Liver (tissue), 3 donors: ENCODE data around the gene ARHGAP4.

ENCODE experiments used
- ATF3 ChIP-seq: IDR thresholded peaks from 2 replicates; pipeline ENCODE4 v1.6.1; 2016; ENCODE audit warnings: antibody characterized with exemption
- CTCF ChIP-seq: fragments of 150-350 bp; IDR thresholded peaks from 2 replicates; pipeline ENCODE4 v1.5.1; 2017; ENCODE audit warnings: improper control_type of control experiment, low read depth, low read length; ENCODE audit not compliant: missing input control
- EGR1 ChIP-seq, 2 donors: IDR thresholded peaks; 2 replicates each; pipeline ENCODE4 v1.6.1; 2016 to 2018; ENCODE audit warnings: antibody characterized with exemption in 2 of 2, low read depth in 2 of 2
- GABPA ChIP-seq, 2 donors: IDR thresholded peaks in 1 of 2; conservative IDR thresholded peaks in 1 of 2; 2 replicates each; pipeline ENCODE4 v1.6.1; 2016; ENCODE audit warnings: antibody characterized with exemption in 2 of 2, mild to moderate bottlenecking in 1 of 2, moderate library complexity in 1 of 2
- MAX ChIP-seq: IDR thresholded peaks from 2 replicates; pipeline ENCODE4 v1.6.1; 2016; ENCODE audit warnings: antibody characterized with exemption
- REST ChIP-seq: IDR thresholded peaks from 2 replicates; pipeline ENCODE4 v1.6.1; 2016; ENCODE audit warnings: antibody characterized with exemption, mild to moderate bottlenecking
- SP1 ChIP-seq: IDR thresholded peaks from 2 replicates; pipeline ENCODE4 v1.6.1; 2018; ENCODE audit warnings: antibody characterized with exemption, mild to moderate bottlenecking
- TAF1 ChIP-seq: conservative IDR thresholded peaks from 2 replicates; pipeline ENCODE4 v1.6.1; 2016; ENCODE audit warnings: antibody characterized with exemption, mild to moderate bottlenecking
- YY1 ChIP-seq: IDR thresholded peaks from 2 replicates; pipeline ENCODE4 v1.6.1; 2016; ENCODE audit warnings: antibody characterized with exemption, mild to moderate bottlenecking
- ZBTB33 ChIP-seq: IDR thresholded peaks from 2 replicates; pipeline ENCODE4 v1.6.1; 2016; ENCODE audit warnings: antibody characterized with exemption
- donor health status: healthy.
- donor health status: healthy.

GRCh38 chrX:153869473-153870287 lies 56.4 kb downstream of the ARHGAP4 start:
- TF ChIP-seq CTCF (no peak), GABPA (IDR thresholded peaks at IDR 0.05 in 1 of 2, conservative IDR thresholded peaks at IDR 0.05 in 1 of 2) (no peak), ATF3 (no peak), MAX (no peak), YY1 (no peak), REST (no peak), ZBTB33 (no peak), TAF1 (no peak), EGR1 (IDR thresholded peaks at IDR 0.05; ENCODE audit: low read depth in 2 of 2) (no peak), SP1 (no peak)
